Measurements from ENCODE around the gene PRND.

DNA sequence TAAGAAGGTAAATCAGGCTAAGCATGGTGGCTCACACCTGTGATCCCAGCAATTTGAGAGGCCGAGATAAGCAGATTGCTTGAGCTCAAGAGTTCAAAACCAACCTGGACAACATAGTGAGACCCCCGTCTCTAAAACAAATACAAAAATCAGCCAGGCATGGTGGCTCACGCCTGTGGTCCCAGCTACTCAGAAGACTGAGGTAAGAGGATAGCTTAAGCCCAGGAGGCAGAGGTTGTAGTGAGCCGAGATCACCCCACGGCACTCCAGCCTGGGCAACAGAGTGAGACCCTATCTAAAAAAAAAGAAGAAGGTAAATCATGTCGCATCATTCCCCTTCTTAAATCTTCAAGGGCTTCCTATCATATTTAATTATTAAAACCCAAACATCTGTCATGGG is 39.0 kb upstream of the PRND start:
- TF ChIP-seq ZFP3 (CRISPR knock-in tag; IDR thresholded peaks at IDR 0.05) (no peak), CSDC2 (CRISPR knock-in tag; IDR thresholded peaks at IDR 0.05) (no peak), ZFP30 (CRISPR knock-in tag; IDR thresholded peaks at IDR 0.05) (no peak)

Measured in SK-N-SH treated with all-trans-retinoic acid at 6 μM for 48 hours (cell line).